Fibroblast of lung (primary cell): ENCODE data around the gene NOTCH2. TPM values are rescaled to one million over a fixed set of nuclear protein-coding genes. Genes with fewer than 3 reads are reported as not detected.

Experiments used
- DNase-seq, 2 donors: peaks; one replicate each; pipeline versions ENCODE4 v3.0.0 to v3.0.0-alpha.2; 2010; ENCODE audit warnings: low read depth in 2 of 2
- H2AFZ ChIP-seq: 2 replicates; pipeline ENCODE4 v1.5.1; 2012; ENCODE audit warnings: low read length, control low read depth, inconsistent platforms
- H3K27ac ChIP-seq: 2 replicates; pipeline ENCODE4 v1.5.1; 2011; ENCODE audit warnings: low read length, control low read depth; ENCODE audit not compliant: insufficient read depth
- H3K27me3 ChIP-seq: 2 replicates; pipeline ENCODE4 v1.5.1; 2011; ENCODE audit warnings: mild to moderate bottlenecking, low read length; ENCODE audit not compliant: control insufficient read depth, insufficient read depth
- H3K36me3 ChIP-seq: 2 replicates; pipeline ENCODE4 v1.5.1; 2011; ENCODE audit warnings: low read length; ENCODE audit not compliant: control insufficient read depth, insufficient read depth
- H3K4me1 ChIP-seq: 2 replicates; pipeline ENCODE4 v1.5.1; 2011; ENCODE audit warnings: low read length; ENCODE audit not compliant: control insufficient read depth, insufficient read depth; ENCODE audit errors: extremely low read depth
- H3K4me2 ChIP-seq: 2 replicates; pipeline ENCODE4 v1.5.1; 2011; ENCODE audit warnings: low read length, control low read depth; ENCODE audit not compliant: insufficient read depth; ENCODE audit errors: extremely low read depth
- H3K4me3 ChIP-seq, 4 experiments: fragments of 200-600 bp in 1 of 4; sonication (generic) in 1 of 4; replicated peaks in 1 of 4; 2 replicates each; pipeline ENCODE4 v1.5.1; 2011 to 2016; ENCODE audit warnings: low read length in 4 of 4, low read depth in 3 of 4, mild to moderate bottlenecking in 3 of 4, control low read depth in 2 of 4, inconsistent platforms in 1 of 4, mixed read lengths in 1 of 4; ENCODE audit not compliant: insufficient read depth in 1 of 4; ENCODE audit errors: control extremely low read depth in 1 of 4
- H3K79me2 ChIP-seq: 2 replicates; pipeline ENCODE4 v1.5.1; 2012; ENCODE audit warnings: mild to moderate bottlenecking, low read length, inconsistent platforms; ENCODE audit not compliant: control insufficient read depth, insufficient read depth
- H3K9ac ChIP-seq: 2 replicates; pipeline ENCODE4 v1.5.1; 2011; ENCODE audit warnings: mild to moderate bottlenecking, low read length, control low read depth; ENCODE audit not compliant: insufficient read depth
- H3K9me3 ChIP-seq: 2 replicates; pipeline ENCODE4 v1.5.1; 2012; ENCODE audit warnings: low read depth, low read length; ENCODE audit not compliant: control insufficient read depth, insufficient read depth
- H4K20me1 ChIP-seq: 2 replicates; pipeline ENCODE4 v1.5.1; 2011; ENCODE audit warnings: low read length; ENCODE audit not compliant: control insufficient read depth, insufficient read depth; ENCODE audit errors: extremely low read depth
- EZH2 ChIP-seq: IDR thresholded peaks from 2 replicates; pipeline ENCODE4 v1.5.1; 2012; ENCODE audit warnings: low read length, control low read depth, mild to moderate bottlenecking; ENCODE audit errors: missing control alignments
- polyA plus RNA-seq, 2 donors: library from polyadenylated mRNA; depleted of rRNA in 1 of 2; stranded (reverse) in 1 of 2; unstranded in 1 of 2; fragments of >200 nt; gene quantifications; 2 replicates each; pipeline ENCODE4 v1.2.1, GENCODE V29; 2011 to 2012; ENCODE audit warnings: missing spikeins in 1 of 2
- total RNA-seq: library from RNA; depleted of rRNA; stranded (reverse); fragments of >200 nt; gene quantifications from 2 replicates; pipeline ENCODE4 v1.2.1, GENCODE V29; 2014
- TF ChIP-seq, protein P1 (sequence below), 2 donors: IDR thresholded peaks in 1 of 2; conservative IDR thresholded peaks in 1 of 2; 1 replicate in 1 of 2; 2 replicates in 1 of 2; pipeline ENCODE4 v1.5.1; 2011 to 2012; ENCODE audit warnings: low read length in 2 of 2, control low read depth in 1 of 2, inconsistent platforms in 1 of 2, low read depth in 1 of 2, mild to moderate bottlenecking in 1 of 2

NOTCH2 gene
- total and polyA plus RNA-seq, 2 donors (not counting 1 experiment from before 2014, with no cell fraction given) = 86.3 to 204 TPM

DNA sequence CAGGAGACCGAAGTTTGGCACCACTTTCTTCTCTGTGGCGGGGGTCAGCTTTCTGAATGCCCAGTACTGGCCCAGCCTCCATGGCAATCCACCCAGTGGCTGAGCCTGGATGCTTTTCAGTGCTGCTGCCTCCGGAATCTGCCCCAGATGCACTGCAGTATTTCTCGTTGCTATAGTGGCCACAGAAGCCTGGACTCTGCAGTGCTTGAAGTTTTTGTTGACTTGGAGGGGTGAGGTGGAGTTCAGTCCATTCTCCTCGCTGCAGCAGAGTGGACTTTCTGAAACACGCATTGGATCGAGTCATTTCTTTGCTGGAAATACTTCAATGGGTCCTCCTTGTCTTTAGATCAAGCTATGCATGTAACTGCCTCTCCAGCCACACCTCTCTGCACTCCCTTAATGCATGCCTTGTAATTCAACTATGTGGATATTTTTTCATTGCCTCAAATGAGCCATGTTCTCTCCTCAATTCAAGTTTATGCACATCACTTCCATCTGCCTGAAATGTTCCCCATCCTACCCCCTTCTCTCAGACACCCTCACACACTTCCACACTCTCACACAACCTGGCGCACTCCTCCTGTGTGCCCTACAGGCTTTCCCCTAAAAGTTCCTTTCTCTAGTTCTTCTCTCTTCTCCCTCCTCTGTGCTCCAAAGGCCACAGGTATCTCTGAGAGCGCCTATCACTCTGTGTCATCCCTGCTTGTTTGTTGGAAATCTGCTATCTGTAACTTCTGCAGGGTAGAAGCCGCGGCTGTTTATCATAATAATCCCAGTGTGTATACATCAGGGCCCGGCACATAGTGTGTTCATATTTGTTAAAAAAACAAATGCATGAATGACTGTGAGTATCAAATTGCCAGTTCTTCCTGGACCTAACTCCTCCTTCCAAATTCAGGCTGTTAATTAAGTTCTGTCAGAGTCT, 189.7 kb downstream of the NOTCH2 start:
- no peak overlapping the region for H3K4me3 ChIP-seq
- peaks cover 4% of the 10 kb centered on the region for H3K27me3 ChIP-seq
- no peak for DNase-seq
- TF ChIP-seq, protein P1, sequence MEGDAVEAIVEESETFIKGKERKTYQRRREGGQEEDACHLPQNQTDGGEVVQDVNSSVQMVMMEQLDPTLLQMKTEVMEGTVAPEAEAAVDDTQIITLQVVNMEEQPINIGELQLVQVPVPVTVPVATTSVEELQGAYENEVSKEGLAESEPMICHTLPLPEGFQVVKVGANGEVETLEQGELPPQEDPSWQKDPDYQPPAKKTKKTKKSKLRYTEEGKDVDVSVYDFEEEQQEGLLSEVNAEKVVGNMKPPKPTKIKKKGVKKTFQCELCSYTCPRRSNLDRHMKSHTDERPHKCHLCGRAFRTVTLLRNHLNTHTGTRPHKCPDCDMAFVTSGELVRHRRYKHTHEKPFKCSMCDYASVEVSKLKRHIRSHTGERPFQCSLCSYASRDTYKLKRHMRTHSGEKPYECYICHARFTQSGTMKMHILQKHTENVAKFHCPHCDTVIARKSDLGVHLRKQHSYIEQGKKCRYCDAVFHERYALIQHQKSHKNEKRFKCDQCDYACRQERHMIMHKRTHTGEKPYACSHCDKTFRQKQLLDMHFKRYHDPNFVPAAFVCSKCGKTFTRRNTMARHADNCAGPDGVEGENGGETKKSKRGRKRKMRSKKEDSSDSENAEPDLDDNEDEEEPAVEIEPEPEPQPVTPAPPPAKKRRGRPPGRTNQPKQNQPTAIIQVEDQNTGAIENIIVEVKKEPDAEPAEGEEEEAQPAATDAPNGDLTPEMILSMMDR (conservative IDR thresholded peaks at IDR 0.05 in 1 of 2, IDR thresholded peaks at IDR 0.05 in 1 of 2; ENCODE audit: low read depth in 1 of 2, low read length in 2 of 2) = no peak
- no peak for TF ChIP-seq EZH2
- H4K20me1 ChIP-seq = no peaks in the 10 kb centered on the region
- H3K9ac ChIP-seq = no peak overlapping the region
- no peaks in the 10 kb centered on the region for H3K9me3 ChIP-seq
- H3K4me1 ChIP-seq = no peaks in the 10 kb centered on the region
- no peak overlapping the region for H3K27ac ChIP-seq
- H2AFZ ChIP-seq = no peak overlapping the region
- H3K79me2 ChIP-seq = no peaks in the 10 kb centered on the region
- no peak overlapping the region for H3K4me2 ChIP-seq
- H3K36me3 ChIP-seq = no peaks in the 10 kb centered on the region

DNA sequence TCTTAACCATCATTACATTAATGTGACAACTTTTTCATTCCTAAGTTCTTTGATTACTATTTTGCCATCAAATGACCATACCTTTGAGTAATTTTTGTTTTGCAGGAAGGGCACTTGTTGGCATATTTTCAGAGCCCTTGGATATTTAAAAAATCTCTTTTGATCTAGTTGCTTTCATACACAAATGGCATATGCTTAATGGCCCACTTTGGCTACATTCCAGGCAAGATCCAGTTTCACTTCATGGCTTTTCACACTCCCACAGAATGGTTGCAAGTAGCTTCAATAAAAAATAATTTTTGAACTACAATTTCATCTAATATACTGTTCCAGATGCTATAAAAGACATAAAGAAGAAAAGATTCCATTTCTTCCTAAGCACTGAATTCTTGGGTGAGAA, 191.3 kb downstream of the NOTCH2 start:
- Histone ChIP-seq H3K9me3 (no peaks in the 10 kb centered on the region), H2AFZ (no peak overlapping the region), H3K9ac (no peak overlapping the region), H3K36me3 (no peaks in the 10 kb centered on the region), H3K27me3 (no peaks in the 10 kb centered on the region), H3K27ac (no peak overlapping the region), H4K20me1 (no peaks in the 10 kb centered on the region), H3K4me2 (no peak overlapping the region), H3K4me3 (no peak overlapping the region), H3K79me2 (no peaks in the 10 kb centered on the region), H3K4me1 (no peaks in the 10 kb centered on the region)
- no peak for TF ChIP-seq EZH2
- peak in 1 of 2 donors; percentile 28 for DNase-seq

DNA sequence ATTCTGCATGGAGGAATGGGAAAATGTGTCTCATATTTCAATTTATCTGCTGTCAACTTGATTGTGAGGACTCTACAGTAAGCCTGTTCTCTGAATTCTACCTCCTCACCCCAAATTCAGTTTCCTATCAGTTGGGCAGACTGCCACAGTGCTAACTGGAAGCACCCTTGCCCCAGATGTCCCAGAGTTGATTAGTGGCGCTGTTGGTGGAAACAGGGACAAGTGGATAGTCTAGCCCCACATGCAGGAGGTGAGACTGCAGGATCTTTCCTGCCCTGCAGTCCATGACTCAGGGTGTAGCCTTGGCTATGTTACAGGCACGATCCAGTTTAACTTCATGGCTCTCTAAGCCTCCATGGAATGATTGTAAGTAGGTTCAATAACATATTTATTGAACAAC, 195.3 kb downstream of the NOTCH2 start:
- Histone ChIP-seq H3K27me3 (no peaks in the 10 kb centered on the region), H3K4me1 (peaks cover 3% of the 10 kb centered on the region), H3K4me3 (no peak overlapping the region), H3K9ac (no peak overlapping the region), H3K4me2 (no peak overlapping the region), H3K36me3 (no peaks in the 10 kb centered on the region), H3K9me3 (no peaks in the 10 kb centered on the region), H3K79me2 (no peaks in the 10 kb centered on the region), H3K27ac (no peak overlapping the region), H4K20me1 (no peaks in the 10 kb centered on the region), H2AFZ (no peak overlapping the region)
- TF ChIP-seq, protein P1 (conservative IDR thresholded peaks at IDR 0.05 in 1 of 2, IDR thresholded peaks at IDR 0.05 in 1 of 2; ENCODE audit: low read depth in 1 of 2, low read length in 2 of 2) = no peak
- no peak for TF ChIP-seq EZH2
- no peak for DNase-seq
